GM12878 (cell line): ENCODE measurements around the gene CWF19L1. TPM values are rescaled to one million over a fixed set of nuclear protein-coding genes. Genes with fewer than 3 reads are reported as not detected.

Experiments
- ATAC-seq: fragments of 200-7000 bp; cut with Tn5 transposase; 3 replicates; pipeline ENCODE4 v1.9.1; 2020; ENCODE audit warnings: mild to moderate bottlenecking, moderate library complexity
- BruUV-seq: library from RNA; stranded (reverse); fragments of 400-500 nt; replicated peaks from 2 replicates; lab custom pipeline; 2021; lab: Mats Ljungman, UMichigan
- CTCF ChIA-PET: fragments of 300-600 bp; sonication (Branson Sonifier 250); formaldehyde crosslinking; extraction: SDS; loops from one replicate; lab custom pipeline; 2021; ENCODE audit warnings: inconsistent platforms; lab: Yijun Ruan, JAX
- POLR2A ChIA-PET: fragments of 350-600 bp; formaldehyde crosslinking; extraction: SDS; loops from one replicate; lab custom pipeline; 2021; ENCODE audit warnings: inconsistent platforms; lab: Charles Lee
- RAD21 ChIA-PET: fragments of 300-600 bp; sonication (Branson Sonifier 250); formaldehyde crosslinking; loops from one replicate; lab custom pipeline; 2023; ENCODE audit warnings: antibody characterized with exemption; ENCODE audit not compliant: unreplicated experiment; lab: Charles Lee
- SMC1A ChIA-PET: fragments of 300-600 bp; sonication (Branson Sonifier 250); formaldehyde crosslinking; loops from one replicate; lab custom pipeline; 2023; ENCODE audit not compliant: unreplicated experiment, uncharacterized antibody; lab: Charles Lee
- DNase-seq: peaks from one replicate; pipeline ENCODE4 v3.0.0-alpha.2; 2011; ENCODE audit warnings: low read depth, low spot score
- FAIRE-seq: peaks from 3 replicates; lab custom pipeline; 2011; peaks lifted over from hg19 to GRCh38; lab: Jason Lieb, UNC
- H2AFZ ChIP-seq: 2 replicates; pipeline ENCODE4 v1.6.0; 2011; ENCODE audit warnings: low read depth, low read length, control low read depth; ENCODE audit not compliant: control insufficient read depth
- H3K27ac ChIP-seq: 2 replicates; pipeline ENCODE4 v1.5.1; 2011; ENCODE audit warnings: control low read depth; ENCODE audit not compliant: control insufficient read depth, insufficient read depth
- H3K27me3 ChIP-seq, 2 experiments: replicated peaks in 1 of 2; 2 replicates each; pipeline versions ENCODE4 v1.6.0 to v1.6.1; 2011; ENCODE audit warnings: low read length in 1 of 2; ENCODE audit not compliant: control insufficient read depth in 2 of 2, insufficient read depth in 2 of 2
- H3K36me3 ChIP-seq, 2 experiments: 2 replicates each; pipeline ENCODE4 v1.5.1; 2011; ENCODE audit warnings: low read length in 1 of 2; ENCODE audit not compliant: control insufficient read depth in 2 of 2, insufficient read depth in 2 of 2
- H3K4me1 ChIP-seq: 2 replicates; pipeline ENCODE4 v1.6.1; 2011; ENCODE audit warnings: mild to moderate bottlenecking, low read length, moderate library complexity, mixed read lengths; ENCODE audit not compliant: control insufficient read depth, insufficient read depth
- H3K4me2 ChIP-seq: 2 replicates; pipeline ENCODE4 v1.6.0; 2011; ENCODE audit warnings: control low read depth; ENCODE audit not compliant: control insufficient read depth, insufficient read depth
- H3K4me3 ChIP-seq: fragments of 200-600 bp; sonication (generic); 2 replicates; pipeline ENCODE4 v1.5.1; 2016
- H3K79me2 ChIP-seq: 2 replicates; pipeline ENCODE4 v1.6.0; 2011; ENCODE audit warnings: low read length; ENCODE audit not compliant: control insufficient read depth, insufficient read depth
- H3K9ac ChIP-seq: 2 replicates; pipeline ENCODE4 v1.8.0; 2011; ENCODE audit warnings: low read length, control low read depth, mixed read lengths; ENCODE audit not compliant: control insufficient read depth, insufficient read depth
- H3K9me3 ChIP-seq: replicated peaks from 3 replicates; pipeline ENCODE4 v1.5.1; 2011; ENCODE audit warnings: mild to moderate bottlenecking, low read length; ENCODE audit not compliant: control insufficient read depth, insufficient read depth
- H4K20me1 ChIP-seq: 2 replicates; pipeline ENCODE4 v1.6.0; 2011; ENCODE audit not compliant: control insufficient read depth, insufficient read depth
- NFIC ChIP-seq: IDR thresholded peaks from 2 replicates; pipeline ENCODE4 v1.6.1; 2012; ENCODE audit warnings: low read depth, mild to moderate bottlenecking, inconsistent platforms, low read length, moderate library complexity
- NFYA ChIP-seq: IDR thresholded peaks from 2 replicates; pipeline ENCODE4 v1.6.1; 2011; ENCODE audit warnings: low read depth, mild to moderate bottlenecking, low read length, improper control_type of control experiment, borderline replicate concordance
- NFYB ChIP-seq: IDR thresholded peaks from 2 replicates; pipeline ENCODE4 v1.6.1; 2011; ENCODE audit warnings: low read depth, mild to moderate bottlenecking, low read length, improper control_type of control experiment, moderate library complexity; ENCODE audit not compliant: insufficient read depth
- NR2F1 ChIP-seq: fragments of 450-650 bp; conservative IDR thresholded peaks from 2 replicates; pipeline ENCODE4 v1.6.1; 2017; ENCODE audit warnings: mild to moderate bottlenecking
- POU2F2 ChIP-seq: IDR thresholded peaks from 3 replicates; pipeline ENCODE4 v1.6.1; 2011; ENCODE audit warnings: low read depth, mild to moderate bottlenecking, low read length, borderline replicate concordance
- TCF3 ChIP-seq: IDR thresholded peaks from 2 replicates; pipeline ENCODE4 v1.6.1; 2012; ENCODE audit warnings: low read depth, mild to moderate bottlenecking, low read length, borderline replicate concordance; ENCODE audit not compliant: insufficient read depth
- TCF7 ChIP-seq: IDR thresholded peaks from 2 replicates; pipeline ENCODE4 v1.6.1; 2014; ENCODE audit warnings: antibody characterized with exemption, borderline replicate concordance
- ZBED1 ChIP-seq: IDR thresholded peaks from 2 replicates; pipeline ENCODE4 v1.6.1; 2016; ENCODE audit warnings: borderline replicate concordance
- WGBS: methylation state at CpG from one replicate; pipeline ENCODE4 v1.1.6; 2016; ENCODE audit warnings: low lambda C conversion rate; ENCODE audit not compliant: insufficient replicate concordance, insufficient coverage; ENCODE audit errors: missing lambda C conversion rate; 5-methylcytosine and 5-hydroxymethylcytosine counted together
- in situ Hi-C: fragments of 300-500 bp; cut with MboI; formaldehyde crosslinking; loops from 9 replicates; pipeline ENCODE4 v1.14.3; 2018; ENCODE audit warnings: mixed read lengths
- intact Hi-C: fragments of 100-400 bp; cut with micrococcal nuclease; formaldehyde crosslinking; loops from one replicate; pipeline ENCODE4 v1.14.2; 2022; ENCODE audit not compliant: unreplicated experiment
- polyA plus RNA-seq, 11 experiments: library from polyadenylated mRNA; depleted of rRNA in 4 of 11; unstranded in 6 of 11; stranded (reverse) in 5 of 11; fragments of >200 nt; fragmentation: Nextera tagmentation in 4 of 11; fragmentation: Illumina TruSeq in 1 of 11; extraction: Ambion mirVana in 4 of 11; extraction: Trizol in 1 of 11; gene quantifications; 1 replicate in 1 of 11; 2 replicates in 10 of 11; pipeline versions ENCODE4 v1.2.1 to v1.2.3, GENCODE V29; 2011 to 2016; ENCODE audit warnings: inconsistent platforms in 2 of 11, missing spikeins in 2 of 11, low read depth in 1 of 11
- total RNA-seq, 4 experiments: library from RNA; depleted of rRNA in 3 of 4; stranded (reverse); fragments of >200 nt in 3 of 4; fragmentation: Illumina TruSeq in 1 of 4; extraction: Trizol in 1 of 4; gene quantifications; 2 replicates each; pipeline versions ENCODE4 v1.2.1 to v1.2.3, GENCODE V29; 2013 to 2021
- TF ChIP-seq, protein P1 (sequence below): IDR thresholded peaks from 2 replicates; pipeline ENCODE4 v1.6.1; 2012; ENCODE audit warnings: low read length, inconsistent platforms
- TF ChIP-seq, protein P2 (sequence below): fragments of 450-650 bp; IDR thresholded peaks from 2 replicates; pipeline ENCODE4 v1.6.1; 2017; ENCODE audit warnings: mild to moderate bottlenecking
- TF ChIP-seq, protein P3 (sequence below): fragments of 450-650 bp; IDR thresholded peaks from 2 replicates; pipeline ENCODE4 v1.6.1; 2017; ENCODE audit warnings: mild to moderate bottlenecking, low read depth, inconsistent platforms; ENCODE audit not compliant: poor library complexity, severe bottlenecking
- TF ChIP-seq, protein P4 (sequence below): fragments of 450-650 bp; IDR thresholded peaks from 2 replicates; pipeline ENCODE4 v1.6.1; 2017; ENCODE audit warnings: mild to moderate bottlenecking, moderate library complexity

CWF19L1 gene
- total and polyA plus RNA-seq, 10 of the 15 experiments (the other 5 are each of a cell fraction or from before 2014, with no cell fraction given) = 30.2 to 51.7 (median 38.1) TPM

DNA sequence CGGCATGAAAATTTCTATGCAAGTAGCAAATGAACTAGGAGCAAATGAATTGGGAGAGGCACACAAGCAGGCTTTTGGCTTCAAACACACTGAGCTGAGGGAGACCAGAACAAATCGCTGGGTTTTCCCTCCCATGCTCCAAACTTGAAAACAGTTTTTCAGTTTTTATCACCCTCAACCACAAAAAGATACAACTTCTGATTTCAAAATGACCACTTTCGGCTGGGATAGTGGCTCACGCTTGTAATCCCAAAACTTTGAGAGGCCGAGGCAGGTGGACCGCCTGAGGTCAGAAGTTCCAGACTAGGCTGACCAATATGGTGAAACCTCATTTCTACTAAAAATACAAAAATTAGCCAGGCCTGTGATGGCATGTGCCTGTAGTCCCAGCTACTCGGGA lies 29.0 kb downstream of the CWF19L1 start:
- ChIA-PET CTCF (interaction anchor here (2.1 kb wide), 1 partner anchor 10 kb away, joined by 7 read pairs; the partner anchor contains the start of gene CHUK), SMC1A (interaction anchor here (1.1 to 2.9 kb wide), 3 partner anchors 8 to 393 kb away, joined by 3 to 7 read pairs (median 4); no protein-coding TSS in a partner anchor), POLR2A (no interaction called here), RAD21 (interaction anchor here (0.7 to 1.6 kb wide), 3 partner anchors 76 to 805 kb away, joined by 3 to 4 read pairs (median 3); no protein-coding TSS in a partner anchor)
- intact Hi-C loops (no loop called here), in situ Hi-C loops (no loop called here)
- FAIRE-seq (no peak), DNase-seq (peak; percentile 9), ATAC-seq (peak; percentile 86)
- H3K9me3 ChIP-seq = no peaks in the 10 kb centered on the region
- H3K36me3 ChIP-seq = peaks cover 5 to 27% of the 10 kb centered on the region in 2 experiments
- no peak overlapping the region for H3K4me2 ChIP-seq
- no peaks in the 10 kb centered on the region for H4K20me1 ChIP-seq
- peak overlapping the region; percentile 16; the same call in 1 of the 2 replicates for H3K27ac ChIP-seq
- H3K79me2 ChIP-seq = no peaks in the 10 kb centered on the region
- H3K27me3 ChIP-seq = no peaks in the 10 kb centered on the region
- no peak overlapping the region for H3K9ac ChIP-seq
- WGBS = 5% methylated on average over 7 of the region's 7 CpGs
- BruUV-seq = no TSS peak
- no peak overlapping the region for H2AFZ ChIP-seq
- H3K4me3 ChIP-seq = no peak overlapping the region
- peaks cover 6% of the 10 kb centered on the region; the same call in 1 of the 2 replicates for H3K4me1 ChIP-seq
- TF ChIP-seq, protein P1, sequence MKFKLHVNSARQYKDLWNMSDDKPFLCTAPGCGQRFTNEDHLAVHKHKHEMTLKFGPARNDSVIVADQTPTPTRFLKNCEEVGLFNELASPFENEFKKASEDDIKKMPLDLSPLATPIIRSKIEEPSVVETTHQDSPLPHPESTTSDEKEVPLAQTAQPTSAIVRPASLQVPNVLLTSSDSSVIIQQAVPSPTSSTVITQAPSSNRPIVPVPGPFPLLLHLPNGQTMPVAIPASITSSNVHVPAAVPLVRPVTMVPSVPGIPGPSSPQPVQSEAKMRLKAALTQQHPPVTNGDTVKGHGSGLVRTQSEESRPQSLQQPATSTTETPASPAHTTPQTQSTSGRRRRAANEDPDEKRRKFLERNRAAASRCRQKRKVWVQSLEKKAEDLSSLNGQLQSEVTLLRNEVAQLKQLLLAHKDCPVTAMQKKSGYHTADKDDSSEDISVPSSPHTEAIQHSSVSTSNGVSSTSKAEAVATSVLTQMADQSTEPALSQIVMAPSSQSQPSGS = peak; percentile 42; the same call in 1 of the 2 replicates
- TF ChIP-seq NR2F1 (0 out of 2 replicates have a peak, but pooled peaks have one; percentile 43), NFYB (no peak), POU2F2 (no peak), ZBED1 (no peak), NFYA (no peak), TCF7 (0 out of 2 replicates have a peak, but pooled peaks have one; percentile 22), NFIC (peak; percentile 83; the same call in 1 of the 2 replicates), TCF3 (no peak)
- TF ChIP-seq, protein P2, sequence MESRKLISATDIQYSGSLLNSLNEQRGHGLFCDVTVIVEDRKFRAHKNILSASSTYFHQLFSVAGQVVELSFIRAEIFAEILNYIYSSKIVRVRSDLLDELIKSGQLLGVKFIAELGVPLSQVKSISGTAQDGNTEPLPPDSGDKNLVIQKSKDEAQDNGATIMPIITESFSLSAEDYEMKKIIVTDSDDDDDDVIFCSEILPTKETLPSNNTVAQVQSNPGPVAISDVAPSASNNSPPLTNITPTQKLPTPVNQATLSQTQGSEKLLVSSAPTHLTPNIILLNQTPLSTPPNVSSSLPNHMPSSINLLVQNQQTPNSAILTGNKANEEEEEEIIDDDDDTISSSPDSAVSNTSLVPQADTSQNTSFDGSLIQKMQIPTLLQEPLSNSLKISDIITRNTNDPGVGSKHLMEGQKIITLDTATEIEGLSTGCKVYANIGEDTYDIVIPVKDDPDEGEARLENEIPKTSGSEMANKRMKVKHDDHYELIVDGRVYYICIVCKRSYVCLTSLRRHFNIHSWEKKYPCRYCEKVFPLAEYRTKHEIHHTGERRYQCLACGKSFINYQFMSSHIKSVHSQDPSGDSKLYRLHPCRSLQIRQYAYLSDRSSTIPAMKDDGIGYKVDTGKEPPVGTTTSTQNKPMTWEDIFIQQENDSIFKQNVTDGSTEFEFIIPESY = no peak
- TF ChIP-seq, protein P3, sequence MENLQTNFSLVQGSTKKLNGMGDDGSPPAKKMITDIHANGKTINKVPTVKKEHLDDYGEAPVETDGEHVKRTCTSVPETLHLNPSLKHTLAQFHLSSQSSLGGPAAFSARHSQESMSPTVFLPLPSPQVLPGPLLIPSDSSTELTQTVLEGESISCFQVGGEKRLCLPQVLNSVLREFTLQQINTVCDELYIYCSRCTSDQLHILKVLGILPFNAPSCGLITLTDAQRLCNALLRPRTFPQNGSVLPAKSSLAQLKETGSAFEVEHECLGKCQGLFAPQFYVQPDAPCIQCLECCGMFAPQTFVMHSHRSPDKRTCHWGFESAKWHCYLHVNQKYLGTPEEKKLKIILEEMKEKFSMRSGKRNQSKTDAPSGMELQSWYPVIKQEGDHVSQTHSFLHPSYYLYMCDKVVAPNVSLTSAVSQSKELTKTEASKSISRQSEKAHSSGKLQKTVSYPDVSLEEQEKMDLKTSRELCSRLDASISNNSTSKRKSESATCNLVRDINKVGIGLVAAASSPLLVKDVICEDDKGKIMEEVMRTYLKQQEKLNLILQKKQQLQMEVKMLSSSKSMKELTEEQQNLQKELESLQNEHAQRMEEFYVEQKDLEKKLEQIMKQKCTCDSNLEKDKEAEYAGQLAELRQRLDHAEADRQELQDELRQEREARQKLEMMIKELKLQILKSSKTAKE = peak; percentile 34
- TF ChIP-seq, protein P4, sequence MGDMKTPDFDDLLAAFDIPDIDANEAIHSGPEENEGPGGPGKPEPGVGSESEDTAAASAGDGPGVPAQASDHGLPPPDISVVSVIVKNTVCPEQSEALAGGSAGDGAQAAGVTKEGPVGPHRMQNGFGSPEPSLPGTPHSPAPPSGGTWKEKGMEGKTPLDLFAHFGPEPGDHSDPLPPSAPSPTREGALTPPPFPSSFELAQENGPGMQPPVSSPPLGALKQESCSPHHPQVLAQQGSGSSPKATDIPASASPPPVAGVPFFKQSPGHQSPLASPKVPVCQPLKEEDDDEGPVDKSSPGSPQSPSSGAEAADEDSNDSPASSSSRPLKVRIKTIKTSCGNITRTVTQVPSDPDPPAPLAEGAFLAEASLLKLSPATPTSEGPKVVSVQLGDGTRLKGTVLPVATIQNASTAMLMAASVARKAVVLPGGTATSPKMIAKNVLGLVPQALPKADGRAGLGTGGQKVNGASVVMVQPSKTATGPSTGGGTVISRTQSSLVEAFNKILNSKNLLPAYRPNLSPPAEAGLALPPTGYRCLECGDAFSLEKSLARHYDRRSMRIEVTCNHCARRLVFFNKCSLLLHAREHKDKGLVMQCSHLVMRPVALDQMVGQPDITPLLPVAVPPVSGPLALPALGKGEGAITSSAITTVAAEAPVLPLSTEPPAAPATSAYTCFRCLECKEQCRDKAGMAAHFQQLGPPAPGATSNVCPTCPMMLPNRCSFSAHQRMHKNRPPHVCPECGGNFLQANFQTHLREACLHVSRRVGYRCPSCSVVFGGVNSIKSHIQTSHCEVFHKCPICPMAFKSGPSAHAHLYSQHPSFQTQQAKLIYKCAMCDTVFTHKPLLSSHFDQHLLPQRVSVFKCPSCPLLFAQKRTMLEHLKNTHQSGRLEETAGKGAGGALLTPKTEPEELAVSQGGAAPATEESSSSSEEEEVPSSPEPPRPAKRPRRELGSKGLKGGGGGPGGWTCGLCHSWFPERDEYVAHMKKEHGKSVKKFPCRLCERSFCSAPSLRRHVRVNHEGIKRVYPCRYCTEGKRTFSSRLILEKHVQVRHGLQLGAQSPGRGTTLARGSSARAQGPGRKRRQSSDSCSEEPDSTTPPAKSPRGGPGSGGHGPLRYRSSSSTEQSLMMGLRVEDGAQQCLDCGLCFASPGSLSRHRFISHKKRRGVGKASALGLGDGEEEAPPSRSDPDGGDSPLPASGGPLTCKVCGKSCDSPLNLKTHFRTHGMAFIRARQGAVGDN = no peak
